ENCODE results near the gene CXorf65.

DNA sequence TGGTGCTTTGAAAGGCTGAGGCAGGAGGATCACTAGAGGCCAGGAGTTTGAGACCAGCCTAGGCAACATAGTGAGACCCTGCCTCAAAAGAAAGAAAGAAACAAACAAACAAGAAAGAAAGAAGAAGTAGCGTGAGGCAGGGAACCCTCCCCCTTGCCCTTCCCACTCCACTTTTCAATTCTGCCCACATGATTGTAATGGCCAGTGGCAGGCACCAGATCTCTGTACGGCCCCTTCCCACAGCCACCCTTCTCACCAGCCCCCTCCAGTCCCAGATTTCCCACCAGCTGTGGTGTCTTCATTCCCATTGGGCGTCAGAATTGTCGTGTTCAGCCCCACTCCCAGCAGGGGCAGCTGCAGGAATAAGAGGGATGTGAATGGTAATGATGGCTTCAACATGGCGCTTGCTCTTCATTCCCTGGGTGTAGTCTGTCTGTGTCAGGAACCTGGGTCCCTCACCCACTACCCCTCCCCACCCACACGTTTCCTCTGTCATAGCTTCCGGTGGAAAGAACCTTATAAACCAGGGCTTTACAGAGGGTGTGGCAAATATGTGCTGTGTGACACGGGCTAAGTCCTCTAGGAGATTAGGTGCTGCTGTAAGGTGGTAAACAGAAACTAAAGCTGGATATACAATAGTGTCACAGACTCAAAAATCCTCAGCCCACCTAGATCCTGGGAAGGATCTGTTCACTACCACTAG lies 4.8 kb upstream of the CXorf65 start, which contains the start of gene IL2RG:
- TF ChIP-seq POLR2A (IDR thresholded peaks at IDR 0.05), result no peak
- TF ChIP-seq, protein P1, sequence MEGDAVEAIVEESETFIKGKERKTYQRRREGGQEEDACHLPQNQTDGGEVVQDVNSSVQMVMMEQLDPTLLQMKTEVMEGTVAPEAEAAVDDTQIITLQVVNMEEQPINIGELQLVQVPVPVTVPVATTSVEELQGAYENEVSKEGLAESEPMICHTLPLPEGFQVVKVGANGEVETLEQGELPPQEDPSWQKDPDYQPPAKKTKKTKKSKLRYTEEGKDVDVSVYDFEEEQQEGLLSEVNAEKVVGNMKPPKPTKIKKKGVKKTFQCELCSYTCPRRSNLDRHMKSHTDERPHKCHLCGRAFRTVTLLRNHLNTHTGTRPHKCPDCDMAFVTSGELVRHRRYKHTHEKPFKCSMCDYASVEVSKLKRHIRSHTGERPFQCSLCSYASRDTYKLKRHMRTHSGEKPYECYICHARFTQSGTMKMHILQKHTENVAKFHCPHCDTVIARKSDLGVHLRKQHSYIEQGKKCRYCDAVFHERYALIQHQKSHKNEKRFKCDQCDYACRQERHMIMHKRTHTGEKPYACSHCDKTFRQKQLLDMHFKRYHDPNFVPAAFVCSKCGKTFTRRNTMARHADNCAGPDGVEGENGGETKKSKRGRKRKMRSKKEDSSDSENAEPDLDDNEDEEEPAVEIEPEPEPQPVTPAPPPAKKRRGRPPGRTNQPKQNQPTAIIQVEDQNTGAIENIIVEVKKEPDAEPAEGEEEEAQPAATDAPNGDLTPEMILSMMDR (IDR thresholded peaks at IDR 0.05), result no peak
